ENCODE results near the gene ELANE.

Gene ELANE

DNA sequence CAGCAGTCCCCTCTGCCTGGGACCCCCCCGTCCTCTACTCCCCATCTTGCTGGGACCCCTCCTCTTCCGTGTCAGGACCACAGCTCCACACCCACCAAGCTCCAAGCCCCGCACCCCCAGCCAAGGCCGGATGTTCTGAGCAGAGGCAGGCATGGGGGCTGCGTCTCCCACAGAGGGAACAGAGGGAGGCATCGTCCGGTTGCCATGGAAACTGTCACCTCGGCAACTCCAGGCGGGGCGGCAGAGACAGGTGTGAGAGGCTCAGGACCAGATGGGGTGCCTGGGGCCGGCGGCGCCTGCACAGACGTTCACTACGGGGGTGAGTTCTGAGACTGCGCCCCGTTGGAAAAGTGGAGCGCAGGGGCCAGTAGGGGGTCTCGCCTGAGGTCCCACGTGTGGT, 46.6 kb downstream of the ELANE start:
- no peak for DNase-seq (ENCODE audit: low spot score)

DNA sequence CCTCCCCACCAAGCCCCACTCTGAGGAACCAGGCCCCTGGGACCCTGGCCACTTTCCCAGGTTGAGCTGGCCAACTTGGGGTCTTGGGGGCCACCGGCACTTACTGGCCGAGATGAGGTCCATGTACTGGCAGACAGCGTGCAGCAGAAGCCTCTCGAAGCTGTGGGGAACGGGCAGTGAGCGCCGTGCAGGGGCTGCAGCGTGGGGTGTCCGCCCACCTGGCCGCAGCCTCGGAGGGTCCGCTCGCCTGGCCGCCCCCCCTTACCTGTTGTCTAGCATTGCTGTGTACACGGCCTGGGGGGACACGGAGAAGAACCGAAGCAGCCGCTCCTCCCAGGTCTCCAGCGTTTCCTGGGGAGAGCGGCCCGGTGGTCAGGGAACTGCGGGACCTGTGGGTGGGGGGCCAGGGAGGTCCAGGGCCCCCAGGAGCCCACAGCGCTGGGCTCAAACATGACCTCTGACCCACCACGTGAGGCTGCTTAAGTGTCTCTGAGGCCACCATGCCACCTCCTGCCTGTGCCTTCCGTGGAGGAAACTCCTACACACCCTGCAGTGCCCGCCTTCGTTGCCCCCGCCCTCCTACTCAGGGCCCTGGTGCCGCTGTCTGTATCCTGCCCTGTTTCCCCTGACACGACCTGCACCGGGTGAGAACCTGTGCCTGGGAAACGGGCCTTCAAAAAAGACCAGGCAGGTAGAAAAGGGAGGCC, 47.4 kb downstream of the ELANE start:
- DNase-seq (ENCODE audit: low spot score): no peak

GRCh38 chr19:900043-900301, 47.9 kb downstream of the ELANE start:
- DNase-seq (ENCODE audit: low spot score): no peak

GRCh38 chr19:900302-901111, 48.4 kb downstream of the ELANE start:
- no peak for DNase-seq (ENCODE audit: low spot score)

DNA sequence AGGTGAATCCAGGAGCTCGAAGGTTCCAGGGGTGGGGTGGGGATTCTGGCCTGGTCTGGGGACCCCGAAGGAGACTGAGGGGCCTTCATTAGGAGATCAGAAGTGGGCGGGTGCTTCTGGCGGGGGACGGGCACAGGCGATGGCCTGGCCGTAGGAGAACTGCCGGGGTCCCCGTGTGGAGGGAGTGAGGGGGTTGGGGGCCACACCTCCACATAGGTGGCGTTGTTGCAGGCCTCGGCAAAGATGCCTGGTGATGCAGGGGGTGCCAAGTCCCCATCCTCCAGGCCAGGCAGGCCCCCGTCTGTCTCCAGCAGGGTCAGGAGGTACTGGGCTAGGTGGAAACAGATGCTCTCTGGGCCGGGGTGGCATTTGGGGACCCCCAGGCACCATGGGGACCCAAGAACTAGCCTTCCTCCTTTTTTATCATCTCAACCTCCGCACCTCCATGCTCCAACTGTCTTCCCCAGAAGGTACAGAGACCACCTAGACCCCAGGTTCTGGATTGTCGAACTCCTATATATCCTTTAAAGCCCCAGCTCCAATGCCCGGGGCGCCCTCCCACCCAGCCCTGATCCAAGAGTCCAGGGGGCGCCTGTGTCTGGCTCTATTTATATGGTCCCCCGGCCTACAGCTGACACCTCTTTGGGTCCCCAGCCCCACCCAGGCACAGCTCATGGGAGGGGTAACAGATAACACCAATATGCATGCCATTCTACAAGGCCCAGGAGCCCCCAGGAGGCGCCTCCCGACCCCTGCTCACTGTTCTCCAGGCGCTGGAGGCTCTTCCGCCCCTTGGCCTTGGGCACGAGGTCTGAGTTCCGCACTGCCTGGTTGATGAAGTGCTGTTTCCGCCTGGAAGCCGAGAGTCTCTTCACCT, 49.4 kb downstream of the ELANE start:
- DNase-seq (ENCODE audit: low spot score): no peak

GRCh38 chr19:902093-902370, 49.9 kb downstream of the ELANE start:
- DNase-seq (ENCODE audit: low spot score): no peak

GRCh38 chr19:902446-903226, 50.5 kb downstream of the ELANE start:
- no peak for DNase-seq (ENCODE audit: low spot score)

DNA sequence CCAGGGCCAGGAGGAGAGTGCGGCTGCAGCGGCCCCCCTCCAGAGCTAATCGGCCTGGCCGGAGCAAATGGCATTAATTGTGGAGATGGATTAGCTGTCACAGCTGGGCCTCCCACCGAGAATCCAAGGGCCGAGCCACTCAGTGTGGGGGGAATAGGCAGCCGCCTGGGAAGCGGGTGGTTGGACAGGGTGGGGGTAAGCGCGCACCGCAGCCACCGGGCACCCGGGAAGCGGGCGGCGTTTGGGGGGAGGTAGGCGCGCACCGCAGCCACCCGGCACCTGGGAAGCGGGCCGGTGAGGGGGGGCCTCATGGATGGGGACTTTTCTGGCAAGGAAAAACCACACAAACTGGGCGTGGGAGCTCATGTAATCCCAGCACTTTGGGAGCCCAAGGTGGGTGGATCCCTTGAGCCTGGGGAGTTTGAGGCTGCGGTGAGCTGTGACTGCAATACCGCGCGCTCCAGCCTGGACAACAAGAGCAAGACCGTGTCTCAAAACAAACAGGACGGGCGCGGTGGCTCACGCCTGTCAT, 51.2 kb downstream of the ELANE start:
- DNase-seq (ENCODE audit: low spot score): no peak

- DNase-seq (ENCODE audit: low spot score): no peak
These were observed 52.4 kb downstream of the ELANE start for GRCh38 chr19:904545-904944.

All from pons (tissue), 1 donor.